PC-3 (cell line): ENCODE results near the gene THNSL1.

Source experiments
- EZH2 ChIP-seq: fragments of 300-600 bp; sonication (generic); IDR thresholded peaks from one replicate; pipeline ENCODE4 v1.6.1; 2017; ENCODE audit warnings: antibody characterized with exemption, mild to moderate bottlenecking, low read length; ENCODE audit not compliant: unreplicated experiment
- EZH2phosphoT487 ChIP-seq: fragments of 300-600 bp; sonication (generic); IDR thresholded peaks from 2 replicates; pipeline ENCODE4 v1.6.1; 2018; ENCODE audit warnings: mild to moderate bottlenecking, antibody characterized with exemption, low read length, borderline replicate concordance
- TF ChIP-seq, protein P1 (sequence below): fragments of 300-600 bp; sonication (generic); conservative IDR thresholded peaks from 2 replicates; pipeline ENCODE4 v1.5.1; 2017; ENCODE audit warnings: antibody characterized with exemption, low read depth, mild to moderate bottlenecking, low read length

DNA sequence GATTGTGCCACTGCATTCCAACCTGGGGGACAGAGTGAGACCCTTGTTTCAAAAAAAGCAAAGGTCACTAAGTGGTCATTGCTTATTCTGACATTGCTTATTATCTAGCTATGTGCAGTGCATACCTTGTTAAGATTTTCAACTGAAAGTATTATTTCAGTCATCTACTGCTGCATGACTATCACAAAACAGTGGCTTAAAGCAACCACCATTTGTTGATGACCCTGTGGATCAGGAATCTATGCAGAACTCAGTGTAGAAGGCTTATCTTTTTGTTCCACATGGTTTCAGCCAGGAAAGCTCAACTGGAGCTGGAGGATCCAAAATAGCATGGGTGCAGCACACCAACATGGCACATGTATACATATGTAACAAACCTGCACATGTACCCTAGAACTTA is 23.1 kb downstream of the THNSL1 start:
- TF ChIP-seq EZH2 (no peak), EZH2phosphoT487 (no peak)
- TF ChIP-seq, protein P1, sequence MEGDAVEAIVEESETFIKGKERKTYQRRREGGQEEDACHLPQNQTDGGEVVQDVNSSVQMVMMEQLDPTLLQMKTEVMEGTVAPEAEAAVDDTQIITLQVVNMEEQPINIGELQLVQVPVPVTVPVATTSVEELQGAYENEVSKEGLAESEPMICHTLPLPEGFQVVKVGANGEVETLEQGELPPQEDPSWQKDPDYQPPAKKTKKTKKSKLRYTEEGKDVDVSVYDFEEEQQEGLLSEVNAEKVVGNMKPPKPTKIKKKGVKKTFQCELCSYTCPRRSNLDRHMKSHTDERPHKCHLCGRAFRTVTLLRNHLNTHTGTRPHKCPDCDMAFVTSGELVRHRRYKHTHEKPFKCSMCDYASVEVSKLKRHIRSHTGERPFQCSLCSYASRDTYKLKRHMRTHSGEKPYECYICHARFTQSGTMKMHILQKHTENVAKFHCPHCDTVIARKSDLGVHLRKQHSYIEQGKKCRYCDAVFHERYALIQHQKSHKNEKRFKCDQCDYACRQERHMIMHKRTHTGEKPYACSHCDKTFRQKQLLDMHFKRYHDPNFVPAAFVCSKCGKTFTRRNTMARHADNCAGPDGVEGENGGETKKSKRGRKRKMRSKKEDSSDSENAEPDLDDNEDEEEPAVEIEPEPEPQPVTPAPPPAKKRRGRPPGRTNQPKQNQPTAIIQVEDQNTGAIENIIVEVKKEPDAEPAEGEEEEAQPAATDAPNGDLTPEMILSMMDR, result no peak
